Measurements from ENCODE around the gene SEMA6D.

Gene SEMA6D

GRCh38 chr15:47820747-47821319 lies 103.5 kb downstream of the SEMA6D start:
- DNase-seq (ENCODE audit: low spot score): no peak
- FAIRE-seq: no peak

GRCh38 chr15:47822048-47822447 lies 104.7 kb downstream of the SEMA6D start:
- no peak for FAIRE-seq
- no peak for DNase-seq (ENCODE audit: low spot score)

All from urothelium cell line (cell line).